Spinal cord (tissue), 10 donors: ENCODE results near the gene PEX10. TPM values are rescaled to one million over a fixed set of nuclear protein-coding genes. Genes with fewer than 3 reads are reported as not detected.

Experiments
- DNase-seq, 6 donors: peaks; one replicate each; pipeline versions ENCODE4 v3.0.0 to v3.0.0-alpha.2; 2013 to 2015; ENCODE audit warnings: low spot score in 6 of 6, low read depth in 4 of 6
- H3K27ac ChIP-seq: one replicate; pipeline ENCODE4 v1.5.1; 2013; ENCODE audit warnings: low read depth, low read length, control low read depth
- H3K27me3 ChIP-seq: one replicate; pipeline ENCODE4 v1.6.1; 2013; ENCODE audit warnings: low read length; ENCODE audit not compliant: control insufficient read depth, insufficient read depth
- H3K36me3 ChIP-seq: one replicate; pipeline ENCODE4 v1.6.1; 2013; ENCODE audit warnings: low read length; ENCODE audit not compliant: control insufficient read depth, insufficient read depth
- H3K4me1 ChIP-seq: one replicate; pipeline ENCODE4 v1.6.1; 2013; ENCODE audit warnings: low read length; ENCODE audit not compliant: control insufficient read depth, insufficient read depth
- H3K4me3 ChIP-seq: one replicate; pipeline ENCODE4 v1.5.1; 2013; ENCODE audit warnings: low read depth, low read length, control low read depth
- H3K9me3 ChIP-seq: one replicate; pipeline ENCODE4 v1.6.1; 2013; ENCODE audit warnings: low read length; ENCODE audit not compliant: control insufficient read depth, insufficient read depth
- WGBS: methylation state at CpG from one replicate; pipeline ENCODE4 v1.1.5; 2013; ENCODE audit warnings: missing lambda C conversion rate; ENCODE audit not compliant: insufficient coverage; 5-methylcytosine and 5-hydroxymethylcytosine counted together
- polyA plus RNA-seq, 2 donors: library from polyadenylated mRNA; unstranded; fragments of 120-200 nt; gene quantifications; one replicate each; pipeline ENCODE4 v1.2.1, GENCODE V29; 2013; ENCODE audit not compliant: insufficient read length in 2 of 2
- total RNA-seq, 2 donors: library from RNA; depleted of rRNA in 1 of 2; stranded (reverse); fragments of 120-200 nt in 1 of 2; fragments of >200 nt in 1 of 2; gene quantifications; one replicate each; pipeline versions ENCODE4 v1.2.3 to v1.2.4, GENCODE V29; 2013 to 2014
- donor health status: healthy.

Gene PEX10
- total and polyA plus RNA-seq, 4 donors: 17.7 to 36.9 (median 31.7) TPM

DNA sequence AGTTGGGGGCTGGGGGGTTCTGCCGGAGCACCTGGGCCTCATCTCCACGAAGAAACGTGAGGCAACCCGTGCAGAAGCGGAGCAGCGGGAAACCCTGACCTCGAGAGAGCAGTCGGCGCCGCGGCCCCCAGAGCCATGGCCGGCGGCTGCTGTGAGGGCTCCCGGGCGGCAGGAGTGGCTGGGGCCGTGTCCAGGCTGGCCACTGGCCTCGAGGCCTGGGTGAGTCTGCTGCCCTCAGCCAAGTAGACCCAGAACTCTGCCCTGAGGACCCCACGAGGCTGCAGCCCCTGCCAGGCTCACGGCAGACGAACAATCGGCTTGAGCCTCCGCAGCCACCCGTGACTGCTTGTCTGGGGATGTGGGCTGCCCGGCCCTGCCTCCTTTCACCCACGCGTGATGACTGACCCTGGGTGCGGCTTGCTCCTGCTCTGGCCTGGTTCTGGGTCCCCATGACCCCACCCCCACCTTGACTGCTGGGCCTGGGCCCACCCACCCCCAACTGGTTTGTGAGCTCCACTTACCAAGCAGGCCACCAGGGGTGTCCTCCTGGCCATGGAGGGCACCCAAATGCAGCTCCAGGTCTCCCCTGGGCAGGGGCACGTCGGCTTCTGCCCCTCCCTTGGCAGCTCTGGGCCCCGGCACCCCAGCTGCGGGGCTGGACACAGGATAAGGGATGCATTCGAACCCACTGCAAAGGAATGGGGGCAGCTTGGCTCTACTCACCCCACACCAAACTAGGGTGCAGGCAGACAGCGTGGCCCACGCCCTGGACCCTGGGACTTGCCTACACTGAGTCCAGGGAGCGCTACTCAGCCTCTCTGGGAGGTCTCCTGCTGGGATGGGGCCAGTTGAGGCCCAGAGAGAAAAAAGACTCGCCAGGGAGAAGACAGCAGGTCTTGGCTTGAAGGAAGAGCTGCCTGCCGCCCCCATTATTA lies 55.2 kb downstream of the PEX10 start:
- no peaks in the 10 kb centered on the region for H3K9me3 ChIP-seq
- H3K4me3 ChIP-seq: no peak overlapping the region
- peaks cover 46% of the 10 kb centered on the region for H3K36me3 ChIP-seq
- H3K27me3 ChIP-seq: no peaks in the 10 kb centered on the region
- 90% methylated on average over 36 of the region's 37 CpGs for WGBS
- H3K27ac ChIP-seq: no peak overlapping the region
- peaks cover 11% of the 10 kb centered on the region for H3K4me1 ChIP-seq
- no peak for DNase-seq

DNA sequence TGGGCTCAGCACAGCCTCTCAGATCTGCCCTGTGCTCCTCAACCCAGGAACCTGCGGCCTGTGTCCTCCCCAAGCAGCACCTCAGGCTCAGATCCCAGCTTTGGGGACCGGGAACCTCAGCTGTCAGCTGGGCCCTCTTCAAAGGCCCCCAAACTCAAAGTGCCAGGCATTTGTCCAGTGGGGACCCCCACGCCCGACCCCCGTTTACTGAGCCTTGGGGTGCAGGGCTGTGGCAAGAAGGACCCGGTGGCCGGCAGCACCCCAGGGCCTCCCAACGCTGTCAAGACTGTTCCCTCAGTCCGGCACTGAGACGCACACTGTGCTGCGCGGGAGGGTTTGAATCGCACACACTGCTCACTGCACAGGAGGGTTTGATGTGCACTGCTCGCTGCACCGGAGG lies 56.0 kb downstream of the PEX10 start:
- H3K9me3 ChIP-seq: no peaks in the 10 kb centered on the region
- H3K4me3 ChIP-seq: no peak overlapping the region
- H3K36me3 ChIP-seq: peaks cover 46% of the 10 kb centered on the region
- WGBS: 94% methylated on average over 14 of the region's 15 CpGs
- no peak for DNase-seq
- peaks cover 11% of the 10 kb centered on the region for H3K4me1 ChIP-seq
- H3K27me3 ChIP-seq: no peaks in the 10 kb centered on the region
- H3K27ac ChIP-seq: no peak overlapping the region

DNA sequence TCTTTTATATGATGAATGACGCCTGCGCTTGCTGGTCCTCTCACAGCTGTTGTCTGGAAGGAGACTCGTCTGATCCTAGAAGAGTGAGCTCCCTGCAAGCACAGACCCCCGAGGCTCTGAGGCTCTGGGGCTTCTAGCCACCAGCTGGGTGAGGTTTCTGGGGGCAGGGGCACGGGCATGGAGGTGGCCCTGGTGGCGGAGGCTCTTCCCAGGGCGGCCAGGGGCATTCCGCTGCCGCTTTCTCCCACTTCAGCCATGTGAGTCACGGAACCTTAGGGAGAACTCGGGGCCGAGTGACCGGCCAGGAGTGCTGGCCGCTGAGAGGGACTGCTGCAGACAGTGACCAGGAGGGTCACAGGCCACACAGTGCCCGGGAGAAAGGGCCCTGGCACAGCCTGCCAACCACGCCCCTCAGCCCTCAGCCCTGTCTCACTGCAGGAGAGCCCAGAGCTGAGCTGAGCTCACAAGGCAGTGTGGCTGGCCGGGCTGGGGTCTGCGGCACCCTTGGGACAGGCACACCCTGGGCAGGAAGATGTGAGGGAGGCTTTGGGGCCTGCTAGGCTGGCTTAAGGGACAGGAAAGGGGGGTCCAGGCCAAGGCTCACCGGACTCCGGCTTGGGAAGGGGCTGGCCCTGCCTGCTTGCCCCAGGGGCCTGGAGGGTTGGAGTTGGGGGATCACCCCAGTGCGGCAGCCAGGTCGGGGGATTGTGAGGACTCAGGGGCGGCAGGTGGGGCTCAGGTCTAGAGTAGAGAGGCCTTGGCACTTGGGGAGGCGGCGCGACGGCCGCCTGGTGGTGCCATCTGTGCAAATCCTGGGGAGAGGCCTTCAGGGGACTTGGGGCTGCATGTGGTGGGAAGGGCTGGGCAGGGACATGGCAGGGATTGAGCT lies 56.7 kb downstream of the PEX10 start:
- Histone ChIP-seq H3K36me3 (peaks cover 50% of the 10 kb centered on the region), H3K4me1 (peaks cover 11% of the 10 kb centered on the region), H3K9me3 (no peaks in the 10 kb centered on the region), H3K27me3 (no peaks in the 10 kb centered on the region), H3K4me3 (no peak overlapping the region), H3K27ac (no peak overlapping the region)
- no peak for DNase-seq
- 84% methylated on average over 28 of the region's 28 CpGs for WGBS

DNA sequence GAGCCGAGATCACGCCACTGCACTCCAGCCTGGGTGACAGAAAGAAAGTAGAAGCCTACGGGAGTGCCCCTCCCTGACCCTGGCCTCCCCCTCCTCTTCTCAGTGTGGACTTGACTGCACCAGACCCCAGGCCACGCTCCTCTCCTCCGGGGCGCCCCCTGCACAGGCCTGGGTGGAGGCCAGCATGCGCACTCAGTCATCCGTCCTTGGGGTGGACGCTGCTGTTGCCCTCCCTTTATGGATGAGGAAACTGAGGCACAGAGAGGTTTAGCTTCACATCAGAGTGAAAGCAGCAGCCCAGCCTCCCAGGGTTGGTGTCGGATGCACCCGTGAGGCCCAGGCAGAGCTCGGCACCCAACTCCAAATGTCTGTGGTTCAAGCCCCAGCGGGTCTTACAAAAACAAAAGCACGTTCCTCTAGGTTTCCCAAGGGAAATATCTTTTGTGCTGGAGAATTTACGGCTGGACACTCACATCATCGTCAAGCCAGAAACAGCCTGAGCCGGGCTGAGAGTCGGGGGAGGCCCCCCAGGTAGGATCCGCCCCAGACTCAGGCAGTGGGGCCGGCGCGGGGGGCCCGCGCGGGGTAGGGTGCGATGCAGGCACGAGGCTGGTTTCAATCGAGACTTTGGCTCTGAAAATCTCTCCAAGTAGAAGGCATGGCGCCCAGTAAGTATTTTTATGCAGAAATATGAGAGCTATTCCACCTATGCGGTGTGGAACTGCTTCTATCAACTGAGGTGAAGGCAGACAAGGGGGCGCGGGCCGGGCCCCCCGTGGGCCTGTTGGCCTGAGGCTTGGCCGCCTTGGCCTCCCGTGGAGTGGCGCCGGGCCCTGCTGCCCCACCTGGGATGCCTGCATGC lies 57.6 kb downstream of the PEX10 start:
- WGBS: 71% methylated on average over 38 of the region's 38 CpGs
- Histone ChIP-seq H3K36me3 (peaks cover 47% of the 10 kb centered on the region), H3K27me3 (no peaks in the 10 kb centered on the region), H3K27ac (no peak overlapping the region), H3K4me3 (no peak overlapping the region), H3K4me1 (peaks cover 11% of the 10 kb centered on the region), H3K9me3 (no peaks in the 10 kb centered on the region)
- no peak for DNase-seq

Other genes starting within 250 kb of the PEX10 start
- gene FAAP20, start 217.8 kb downstream of the PEX10 start, total RNA-seq: 10 to 100 TPM; 15.5 to 27.3 TPM
- 10 to 100 TPM; 87.2 to 96.8 TPM for gene FAAP20, start 217.8 kb downstream of the PEX10 start, polyA plus RNA-seq
- gene SKI, start 184.2 kb downstream of the PEX10 start, total RNA-seq: 10 to 100 TPM; 20.0 to 23.0 TPM
- gene SKI, start 184.2 kb downstream of the PEX10 start, polyA plus RNA-seq: 10 to 100 TPM; 69.4 to 72.3 TPM
- gene MORN1, start 21.0 kb downstream of the PEX10 start, total RNA-seq: 10 to 100 TPM in 1 of 2 donors, 1 to 10 TPM in 1; 8.4 to 17.5 TPM
- 10 to 100 TPM; 10.6 to 15.0 TPM for gene MORN1, start 21.0 kb downstream of the PEX10 start, polyA plus RNA-seq
- 10 to 100 TPM; 48.8 to 83.6 TPM for gene RER1, start 20.7 kb downstream of the PEX10 start, total RNA-seq
- gene RER1, start 20.7 kb downstream of the PEX10 start, polyA plus RNA-seq: 100 to 1,000 TPM in 1 of 2 donors, 10 to 100 TPM in 1; 95.9 to 118 TPM
- 1 to 10 TPM; 3.3 to 7.1 TPM for gene PLCH2, start 63.7 kb upstream of the PEX10 start, total RNA-seq
- gene PLCH2, start 63.7 kb upstream of the PEX10 start, polyA plus RNA-seq: 10 to 100 TPM; 17.2 to 19.0 TPM
- gene PANK4, start 114.0 kb upstream of the PEX10 start, total RNA-seq: 10 to 100 TPM; 25.7 to 29.0 TPM
- gene PANK4, start 114.0 kb upstream of the PEX10 start, polyA plus RNA-seq: 10 to 100 TPM; 35.5 to 37.9 TPM
- gene HES5, start 117.7 kb upstream of the PEX10 start, total RNA-seq: 10 to 100 TPM; 13.1 to 14.1 TPM
- gene HES5, start 117.7 kb upstream of the PEX10 start, polyA plus RNA-seq: 10 to 100 TPM; 24.1 to 28.6 TPM
- gene TNFRSF14, start 143.8 kb upstream of the PEX10 start, total RNA-seq: 10 to 100 TPM in 1 of 2 donors, 1 to 10 TPM in 1; 7.2 to 20.4 TPM
- 10 to 100 TPM in 1 of 2 donors, 1 to 10 TPM in 1; 8.4 to 16.3 TPM for gene TNFRSF14, start 143.8 kb upstream of the PEX10 start, polyA plus RNA-seq
- 10 to 100 TPM; 19.0 to 21.1 TPM for gene PRXL2B, start 174.2 kb upstream of the PEX10 start, total RNA-seq
- gene PRXL2B, start 174.2 kb upstream of the PEX10 start, polyA plus RNA-seq: 10 to 100 TPM; 82.8 to 85.9 TPM
- gene MMEL1, start 220.5 kb upstream of the PEX10 start, total RNA-seq: 1 to 10 TPM; 2.9 to 3.9 TPM
- 1 to 10 TPM; 2.3 TPM for gene MMEL1, start 220.5 kb upstream of the PEX10 start, polyA plus RNA-seq